Hippocampal formation (tissue), 2 donors: ENCODE results near the gene ACOXL.

Source experiments
- DNase-seq, 2 donors: peaks; one replicate each; lab custom pipeline; 2025; lab: John Stamatoyannopoulos, UW

ACOXL gene

DNA sequence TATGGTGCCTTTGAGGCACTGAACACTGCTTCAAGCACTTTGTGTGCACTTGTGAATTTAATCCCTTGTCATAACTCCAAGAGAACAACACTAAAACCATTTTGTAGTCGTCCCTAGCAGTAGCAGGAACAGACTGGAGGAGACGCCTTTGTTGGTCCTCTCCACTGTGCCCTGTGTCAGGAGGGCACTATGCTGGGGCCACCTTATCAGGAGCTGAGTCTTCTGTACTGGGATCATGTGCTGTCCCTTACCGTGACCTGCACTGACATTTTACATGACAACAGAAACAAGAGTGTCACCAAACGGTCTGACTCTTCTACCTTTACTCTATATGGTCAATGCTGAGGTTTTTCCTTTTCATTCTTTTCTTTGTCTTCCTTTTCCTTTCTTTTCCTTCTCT is 62.0 kb downstream of the ACOXL start:
- no peak for DNase-seq

DNA sequence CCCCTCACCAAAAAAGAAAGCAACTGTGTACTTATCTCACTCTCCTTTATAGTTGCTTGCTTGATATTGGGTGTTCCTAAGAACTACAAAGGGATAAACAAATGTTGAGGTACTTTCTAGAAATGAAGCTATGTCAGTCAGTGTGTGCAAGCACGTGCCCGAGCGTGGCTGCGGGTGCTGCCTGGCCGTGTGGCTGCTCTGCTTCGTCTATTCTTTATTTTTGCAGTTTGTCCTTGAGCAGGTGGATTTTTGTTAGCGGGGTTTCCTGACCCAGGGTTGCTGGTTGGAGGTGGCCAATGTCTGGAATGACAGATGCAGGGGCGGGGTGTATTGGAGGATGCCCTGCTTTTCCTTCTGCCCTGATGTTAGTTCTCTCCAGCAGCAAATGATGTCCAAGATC is 62.6 kb downstream of the ACOXL start:
- no peak for DNase-seq

DNA sequence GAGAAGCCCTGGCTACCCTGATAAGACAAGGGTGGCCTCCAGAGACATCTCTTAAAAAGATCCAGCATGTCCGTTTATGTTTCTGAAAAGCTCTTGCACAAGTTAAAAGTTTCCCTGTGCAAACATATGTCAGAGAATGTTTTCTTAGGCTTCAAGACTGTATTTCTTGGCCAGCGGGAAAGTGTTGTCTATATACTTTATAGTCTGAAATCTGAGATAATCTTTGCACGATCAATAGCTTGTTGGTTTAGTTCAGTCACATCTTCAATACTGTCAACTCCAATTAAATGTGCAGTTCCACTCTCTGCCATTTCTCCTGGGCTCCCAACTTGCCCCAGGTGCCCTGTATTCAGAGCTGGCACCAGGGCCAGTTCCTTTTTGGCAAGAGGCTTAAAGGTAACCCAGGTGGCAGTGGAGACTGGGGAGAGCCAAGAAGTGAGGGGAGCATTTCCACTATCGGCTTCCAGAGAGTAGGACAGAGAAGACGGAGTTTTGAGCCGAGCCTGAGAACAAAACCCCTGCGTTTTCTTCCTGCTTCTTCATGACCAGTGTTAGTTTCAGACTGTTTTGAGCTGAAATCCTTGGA is 64.4 kb downstream of the ACOXL start:
- DNase-seq = no peak

DNA sequence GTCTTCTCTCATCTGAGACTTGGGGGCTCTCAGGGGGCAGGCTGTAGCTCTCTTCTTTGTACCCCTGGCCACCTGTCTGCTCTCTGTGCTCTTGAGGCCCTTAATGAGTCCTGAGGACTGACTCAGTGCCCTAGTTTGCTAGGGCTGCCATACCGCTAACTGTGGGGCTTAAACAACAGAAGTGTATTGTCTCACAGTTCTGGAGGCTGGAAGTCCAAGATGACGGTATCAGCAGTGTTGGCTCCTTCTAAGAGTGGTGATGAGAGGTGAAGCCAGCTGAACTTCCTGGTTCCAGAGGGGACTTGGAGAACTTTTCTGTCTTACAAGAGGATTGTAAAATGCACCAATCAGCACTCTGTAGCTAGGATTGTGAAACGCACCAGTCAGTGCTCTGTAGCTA is 67.0 kb downstream of the ACOXL start:
- no peak for DNase-seq

DNA sequence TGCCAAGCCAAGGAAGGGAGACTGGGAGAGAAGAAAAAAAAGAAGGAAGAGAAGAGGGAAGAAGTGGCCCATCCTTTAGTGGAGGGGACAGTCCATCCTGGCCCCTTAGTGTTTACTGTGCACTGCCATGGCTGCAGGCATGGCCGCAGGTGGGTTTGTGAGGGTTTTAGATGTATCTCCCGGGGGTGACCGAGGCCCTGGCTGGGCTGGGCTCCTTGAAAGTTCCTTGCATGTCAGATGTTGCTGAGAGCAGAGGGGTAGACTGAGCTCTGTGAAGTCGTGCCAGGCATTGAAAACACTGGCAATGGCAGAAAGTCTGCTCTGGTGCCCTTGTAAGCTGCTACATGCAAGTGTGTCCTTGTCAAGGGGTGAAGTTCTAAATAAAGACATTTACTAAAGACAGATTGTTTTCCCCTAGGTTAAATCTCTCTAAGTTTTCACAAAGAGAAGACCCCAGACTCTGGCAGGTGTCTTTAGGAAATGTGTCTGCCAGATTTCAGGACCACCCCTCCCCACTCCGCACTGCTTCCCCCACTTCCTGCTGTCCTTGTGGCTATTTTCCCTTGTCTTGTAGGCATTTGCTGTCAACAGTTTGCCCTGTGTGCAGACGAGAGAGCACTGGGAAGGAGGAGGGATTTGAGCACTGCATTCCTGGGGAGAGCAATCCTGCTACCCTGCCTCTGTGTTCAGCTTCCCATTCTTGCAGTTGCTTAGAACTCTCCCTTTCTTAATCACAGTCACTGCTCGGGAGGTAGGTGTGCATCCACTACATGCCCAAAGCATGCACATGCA is 68.4 kb downstream of the ACOXL start:
- DNase-seq = no peak

DNA sequence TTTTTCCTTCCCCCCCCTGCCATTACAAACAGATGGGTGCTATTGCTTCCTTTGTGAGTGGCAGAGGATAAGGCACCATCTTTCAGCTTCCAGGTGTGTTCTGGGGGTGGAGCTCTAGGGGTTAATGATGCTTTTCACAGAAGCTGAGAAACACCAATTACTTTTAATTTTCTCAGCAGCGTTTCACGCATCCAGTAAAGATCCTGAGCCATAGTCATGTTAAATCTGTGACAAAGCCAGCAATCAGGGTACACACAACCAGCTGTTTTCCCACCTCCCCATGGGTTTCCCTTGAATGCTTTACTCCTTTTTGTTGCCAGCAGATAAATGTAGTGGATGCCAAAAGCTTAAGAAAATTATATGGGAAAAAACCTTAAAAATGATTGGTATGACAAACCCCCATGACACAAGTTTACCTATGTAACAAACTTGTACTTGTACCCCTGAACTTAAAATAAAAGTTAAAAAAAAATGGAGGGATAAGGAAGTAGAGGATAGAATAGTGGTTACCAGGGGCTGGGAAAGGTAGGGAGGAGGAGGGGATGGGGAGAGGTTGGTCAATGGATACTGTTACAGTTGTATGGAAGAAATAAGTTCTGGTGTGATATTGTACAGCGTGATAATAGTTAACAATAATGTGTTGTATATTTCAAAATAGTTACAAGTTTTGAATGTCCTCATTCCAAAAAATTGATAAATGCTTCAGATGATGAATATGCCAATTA is 70.0 kb downstream of the ACOXL start:
- DNase-seq = no peak

DNA sequence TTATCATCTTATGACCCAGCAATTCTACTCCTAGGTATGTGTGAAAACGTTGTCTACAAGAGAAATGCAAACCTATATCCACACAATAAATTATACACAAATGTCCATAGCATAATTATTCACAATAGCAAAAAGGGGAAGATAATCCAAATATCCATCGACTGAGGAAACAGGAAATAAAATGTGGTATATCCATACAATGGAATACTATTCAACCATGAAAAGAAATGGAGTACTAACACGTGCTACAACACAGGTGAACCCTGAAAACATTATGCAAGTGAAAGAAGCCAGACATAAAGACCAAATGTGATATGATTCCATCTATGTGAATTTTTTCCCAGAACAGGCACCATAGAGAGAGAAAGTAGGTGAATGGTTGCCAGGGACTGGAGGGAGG is 72.1 kb downstream of the ACOXL start:
- no peak for DNase-seq

DNA sequence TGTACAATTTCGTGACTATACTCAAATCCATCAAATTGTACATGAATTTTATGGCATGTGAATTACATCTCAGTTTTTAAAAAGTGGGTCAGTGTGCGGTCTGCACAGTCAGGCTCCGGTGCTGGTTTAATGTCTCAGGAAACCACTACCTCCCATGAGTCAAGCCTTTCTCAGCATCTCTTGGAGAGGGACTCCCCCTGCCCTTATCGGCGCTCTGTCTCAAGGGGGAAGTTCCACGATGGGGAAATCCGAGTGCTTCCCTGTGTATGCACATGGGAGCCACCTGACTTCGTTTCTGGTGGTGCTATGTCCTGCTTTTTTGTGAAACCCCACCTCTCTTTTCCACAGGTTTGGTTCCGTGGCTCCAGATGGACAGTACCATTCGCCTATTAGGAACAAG is 72.5 kb downstream of the ACOXL start:
- DNase-seq = no peak

DNA sequence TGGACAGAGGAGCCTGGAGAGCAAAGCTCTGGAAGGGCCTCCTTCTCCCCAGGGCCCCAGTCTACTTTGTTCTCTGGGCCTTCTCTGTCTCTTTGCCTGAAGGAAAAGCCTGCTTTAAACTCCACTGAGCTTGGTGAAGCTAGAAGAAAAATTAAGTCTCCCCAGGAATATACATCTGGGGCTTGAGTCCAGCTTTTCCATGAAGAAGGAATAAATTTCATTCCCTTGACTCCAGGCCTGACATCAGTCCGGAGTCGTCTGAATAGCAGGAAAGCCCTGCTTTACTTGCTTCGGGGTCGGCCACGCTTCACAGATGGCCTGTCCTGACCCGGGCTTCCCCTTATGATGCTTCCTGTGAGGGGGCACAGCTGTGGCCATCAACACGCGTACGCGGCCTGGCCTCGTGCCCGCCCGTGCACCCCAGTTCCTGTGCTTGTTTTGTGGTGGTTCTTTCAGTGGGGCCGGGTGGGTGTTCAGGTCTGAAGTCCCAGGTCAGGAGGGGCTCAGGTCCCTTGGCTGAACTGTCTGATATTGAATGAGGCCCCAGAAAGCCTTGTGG is 73.6 kb downstream of the ACOXL start:
- DNase-seq = no peak

DNA sequence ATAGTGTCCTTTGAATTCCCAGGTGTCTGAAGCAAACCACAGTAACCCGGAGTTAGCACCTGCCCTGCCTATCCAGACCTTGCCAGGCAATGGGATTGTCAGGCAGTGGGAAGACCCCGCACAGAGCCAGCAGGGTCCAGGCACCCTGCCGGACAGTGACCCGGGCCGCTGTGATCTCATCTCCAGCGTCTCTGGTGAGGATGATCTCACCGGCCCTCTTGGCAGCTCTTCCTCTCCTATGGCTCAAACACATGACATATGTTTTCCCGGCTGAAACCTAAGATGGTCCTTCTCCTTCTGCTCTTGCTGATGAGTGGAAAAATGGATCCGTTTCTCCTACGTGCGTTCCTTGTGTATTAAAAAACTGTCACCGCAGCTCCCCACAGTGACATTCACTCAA is 75.1 kb downstream of the ACOXL start:
- no peak for DNase-seq

DNA sequence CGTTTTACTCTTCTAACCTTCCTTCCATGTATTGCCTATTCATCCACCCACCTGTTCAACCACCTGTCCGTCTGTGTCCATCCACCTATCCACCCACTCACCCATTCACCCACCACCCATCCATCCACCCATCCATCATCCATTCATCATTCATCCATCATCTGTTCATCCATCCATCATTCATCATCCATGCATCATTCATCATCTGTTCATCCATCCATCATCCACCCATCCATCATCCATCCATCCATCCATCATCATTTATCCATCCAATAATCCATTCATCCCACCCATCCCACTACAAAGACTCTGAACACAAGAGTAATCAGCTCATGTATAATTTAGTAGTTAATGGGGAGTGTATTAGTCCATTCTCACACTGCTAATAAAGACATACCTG is 78.0 kb downstream of the ACOXL start:
- no peak for DNase-seq

DNA sequence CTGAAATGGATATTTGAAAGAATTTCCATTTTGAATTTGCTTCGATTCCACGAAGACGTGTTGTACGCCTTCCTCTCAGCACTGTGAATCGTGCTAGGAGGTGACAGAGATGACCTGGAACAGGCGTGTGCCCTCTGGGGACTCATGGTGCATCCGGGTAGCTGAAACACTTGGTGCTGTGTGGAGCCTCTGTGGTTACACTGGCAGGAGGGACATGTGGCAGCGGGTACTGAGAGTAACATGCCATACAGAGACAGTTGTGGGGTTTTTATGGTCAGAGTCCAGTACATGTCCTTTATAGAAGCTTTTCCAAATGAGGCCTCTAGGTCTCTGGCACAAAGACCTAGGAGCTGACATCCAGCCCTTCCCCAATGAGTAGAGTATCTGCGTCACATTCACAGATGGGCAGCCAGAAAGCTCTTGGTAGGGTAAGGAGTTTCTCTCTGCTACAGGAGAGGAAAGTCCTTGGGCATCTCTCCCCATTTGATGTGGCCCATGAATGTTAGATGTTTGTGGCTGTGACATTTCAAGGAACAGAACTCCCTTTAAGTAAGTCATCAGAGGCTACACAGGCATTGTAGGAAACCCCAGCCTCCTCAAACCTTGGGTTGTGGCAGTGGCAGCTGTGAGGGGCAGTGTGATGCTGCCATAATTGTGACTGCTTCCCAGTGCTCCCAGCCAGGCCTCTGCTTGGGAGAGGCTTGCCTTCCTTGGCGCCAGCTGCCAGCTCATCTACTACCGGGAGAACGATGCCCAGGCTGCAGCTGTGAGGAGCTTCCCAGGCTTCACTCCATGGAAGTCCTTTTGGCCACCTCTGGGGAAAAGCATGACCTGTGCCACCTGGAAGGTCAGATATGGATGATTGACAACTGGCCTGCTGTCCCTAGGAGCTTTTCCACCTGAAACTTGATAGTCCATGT is 80.6 kb downstream of the ACOXL start:
- DNase-seq = no peak

DNA sequence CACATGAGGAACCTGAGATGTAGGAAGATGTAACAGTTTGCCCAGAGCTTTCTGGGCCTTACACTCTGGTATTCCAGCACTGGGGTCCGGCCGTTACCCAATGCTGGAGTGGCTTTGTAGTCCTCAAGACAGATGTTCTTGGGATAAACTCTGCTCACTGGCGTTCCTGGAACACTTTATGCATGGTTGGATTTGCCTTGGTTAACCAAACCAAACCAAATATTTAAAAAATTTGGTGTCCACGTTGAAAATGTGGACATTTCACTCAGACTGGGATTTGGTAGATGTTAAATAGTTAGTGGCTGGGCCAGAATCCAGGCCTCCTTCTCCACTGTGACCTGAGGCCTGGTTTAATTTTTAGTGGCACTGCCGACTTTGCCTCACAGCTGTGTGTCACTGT is 81.5 kb downstream of the ACOXL start:
- DNase-seq = no peak

DNA sequence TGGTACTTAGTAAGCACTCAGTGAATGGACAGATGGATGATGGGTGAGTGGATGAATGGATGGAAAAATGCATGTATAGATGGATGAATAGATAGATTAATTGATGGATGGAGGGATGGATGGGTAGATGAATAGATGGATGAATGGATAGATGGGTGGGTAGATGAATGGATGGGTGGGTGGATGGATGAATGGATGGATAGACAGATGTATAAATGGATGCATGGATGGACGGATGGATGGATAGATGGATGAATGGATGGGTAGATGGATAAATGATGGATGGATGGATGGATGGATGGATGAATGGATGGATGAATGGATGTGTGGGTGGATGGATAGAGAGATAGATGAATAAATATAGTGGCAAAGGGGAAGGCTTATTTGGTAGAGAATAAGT is 83.6 kb downstream of the ACOXL start:
- no peak for DNase-seq

DNA sequence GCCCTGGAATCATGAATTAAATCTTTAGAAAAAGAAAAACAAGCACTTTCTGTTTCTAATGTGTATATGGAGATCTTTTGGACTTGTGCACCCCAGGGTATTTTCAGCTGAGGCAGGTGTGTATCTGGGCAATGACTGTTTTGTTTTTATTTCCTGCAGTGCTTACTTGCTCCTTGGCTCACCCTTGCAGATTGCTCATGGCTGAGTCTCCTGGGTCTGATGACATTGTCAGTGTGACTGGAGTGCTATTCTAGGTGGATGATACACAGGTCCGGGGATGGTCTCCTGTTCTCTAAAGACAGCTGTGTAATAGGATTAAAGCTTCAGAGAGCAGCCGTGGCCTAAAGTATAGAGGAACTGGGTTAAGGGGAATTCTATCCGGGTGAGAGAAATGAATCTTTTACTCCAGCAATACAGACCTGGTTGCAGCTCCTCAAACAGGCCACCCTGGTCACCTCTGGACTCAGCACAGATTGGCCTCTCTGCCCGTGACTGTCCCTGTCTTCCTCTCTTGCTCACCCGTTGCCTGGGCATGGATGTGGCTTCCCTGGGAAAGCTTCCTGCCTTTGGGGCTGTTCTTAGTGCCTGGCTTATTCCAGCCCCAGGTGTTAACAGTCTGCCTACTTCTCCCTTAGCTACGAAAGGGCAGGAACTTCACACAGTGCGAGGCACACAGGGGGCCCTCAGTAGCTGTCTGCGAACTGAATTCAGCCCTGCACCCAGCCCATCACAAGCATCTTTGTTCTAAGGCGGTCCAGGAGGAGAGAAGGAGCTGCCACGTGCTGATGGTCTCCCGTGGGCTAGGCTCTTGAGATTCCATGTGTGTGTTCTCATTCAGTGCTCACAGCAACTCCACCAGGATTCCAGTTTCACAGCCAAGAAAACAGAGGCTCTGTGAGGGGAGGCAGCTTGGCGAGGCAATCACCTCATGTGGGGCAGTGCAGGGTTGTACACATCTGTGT is 84.3 kb downstream of the ACOXL start:
- no peak for DNase-seq

DNA sequence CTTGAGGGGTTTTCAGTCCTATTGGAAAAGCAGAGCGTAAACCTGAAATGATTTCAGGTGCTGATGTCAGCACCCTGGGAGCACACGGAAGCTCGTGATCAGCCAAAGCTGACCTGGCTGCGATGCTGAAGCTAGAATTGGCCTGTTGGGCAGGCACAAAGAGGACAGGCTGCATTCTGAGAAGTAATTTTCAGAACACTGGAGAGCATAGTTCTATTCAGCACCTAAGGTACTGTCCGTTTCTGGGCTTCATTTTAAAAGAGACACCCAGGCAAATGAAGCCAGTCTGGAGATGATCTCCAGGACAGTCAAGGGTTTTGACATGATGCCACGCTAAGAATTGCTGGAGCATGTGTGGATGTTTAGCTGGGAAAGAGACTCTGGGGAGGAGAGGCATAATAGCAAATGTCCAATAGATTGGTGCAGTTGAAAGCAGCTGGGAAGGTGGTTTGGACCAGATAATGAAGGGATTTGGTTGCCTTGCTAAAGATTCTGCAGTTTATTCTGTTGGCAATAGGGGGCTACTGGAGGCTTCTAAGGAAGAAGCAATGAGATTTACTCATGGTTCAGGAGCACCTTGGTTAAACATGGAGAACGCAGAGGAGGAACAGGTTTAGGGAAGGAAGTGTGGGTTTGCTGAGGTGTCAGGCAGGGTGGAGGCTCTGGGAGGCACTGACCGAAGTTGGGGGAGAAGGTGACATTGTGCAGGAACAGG is 86.6 kb downstream of the ACOXL start:
- DNase-seq = no peak

DNA sequence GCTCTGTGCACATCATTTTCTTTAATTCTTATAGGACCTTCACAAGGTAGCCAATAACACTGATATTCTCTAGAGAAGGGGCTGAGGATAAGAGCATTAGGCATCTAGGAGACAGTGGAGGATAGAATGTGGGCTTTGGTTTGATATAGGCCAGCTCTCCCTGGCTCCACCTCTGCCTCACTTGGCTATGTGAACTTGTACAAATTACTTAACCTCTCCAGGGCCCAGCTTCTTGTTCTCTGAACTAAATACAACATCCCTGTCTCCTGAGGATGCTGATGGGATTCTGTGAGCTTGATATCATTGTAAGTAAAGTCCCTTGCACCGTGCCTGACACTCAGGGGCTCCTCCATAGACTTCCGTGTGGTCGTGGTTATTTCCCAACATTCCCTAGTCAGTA is 87.3 kb downstream of the ACOXL start:
- DNase-seq = no peak

DNA sequence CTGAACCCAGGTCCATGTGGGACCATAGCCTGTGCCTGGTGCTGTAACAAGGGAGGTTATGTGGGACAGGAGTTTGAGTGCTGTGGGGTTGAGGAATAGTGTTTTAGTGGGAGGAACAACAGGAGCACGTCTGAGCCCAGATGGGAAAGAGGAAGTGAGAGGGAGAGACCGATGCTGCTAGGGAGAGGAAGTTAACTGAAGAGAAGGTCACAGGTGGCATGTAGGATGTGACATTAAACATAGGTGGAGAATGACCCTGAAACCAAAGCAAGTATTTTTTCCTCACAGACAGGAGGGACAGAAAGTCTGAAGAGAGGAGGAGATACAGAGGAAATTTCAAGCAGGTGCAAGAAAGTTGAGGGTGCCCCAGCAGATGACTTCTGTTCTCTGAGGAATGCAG is 87.8 kb downstream of the ACOXL start:
- DNase-seq = no peak

DNA sequence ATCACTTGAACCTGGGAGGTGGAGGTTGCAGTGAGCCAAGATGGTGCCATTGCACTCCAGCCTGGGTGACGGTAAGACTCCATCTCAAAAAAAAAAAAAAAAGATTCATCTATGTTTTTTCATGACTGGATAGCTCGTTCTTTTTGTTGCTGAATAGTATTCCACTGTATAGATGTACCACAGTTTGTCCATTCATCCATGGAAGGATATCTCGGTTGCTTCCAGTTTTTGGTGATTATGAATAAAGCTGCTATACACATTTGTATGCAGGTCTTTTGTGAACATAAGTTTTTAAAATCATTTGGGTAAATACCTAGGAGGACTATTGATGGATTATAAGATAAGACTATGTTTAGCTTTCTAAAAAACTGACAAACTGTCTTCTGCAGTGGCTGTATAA is 90.8 kb downstream of the ACOXL start:
- DNase-seq = no peak

DNA sequence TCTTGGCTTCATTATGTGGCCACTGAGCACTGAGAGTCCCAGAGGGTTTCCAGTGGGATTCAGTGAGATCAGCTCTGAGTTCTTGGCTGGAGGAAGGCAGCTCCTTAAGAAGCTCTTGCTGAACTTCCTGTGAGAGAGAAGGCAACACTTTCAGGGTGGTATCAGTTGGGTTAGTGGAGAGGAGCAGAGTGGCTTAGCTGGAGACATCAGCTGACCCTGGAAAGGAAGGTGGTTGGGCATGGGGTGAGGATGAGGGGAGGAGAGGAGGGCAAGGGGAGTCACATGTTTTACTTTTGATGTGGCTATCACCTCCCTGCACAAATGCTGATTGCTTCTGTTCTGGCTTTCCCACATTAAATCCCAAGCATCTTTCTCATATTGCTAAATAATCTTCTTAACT is 95.1 kb downstream of the ACOXL start:
- no peak for DNase-seq
